A549 (cell line): ENCODE data around the gene MEGF8. TPM values are rescaled to one million over a fixed set of nuclear protein-coding genes. Genes with fewer than 3 reads are reported as not detected.
A peak's percentile ranks its signal among the peaks of the same experiment; 100 is the strongest.

Experiments used
- ATAC-seq, 2 experiments: fragments of 200-7000 bp in 1 of 2; fragments of >200 bp in 1 of 2; cut with Nextera tagmentation in 1 of 2; cut with Tn5 transposase in 1 of 2; 3 replicates each; pipeline versions ENCODE4 v1.8.0 to v1.9.1; 2018 to 2020; ENCODE audit warnings: mild to moderate bottlenecking in 1 of 2, moderate library complexity in 1 of 2
- CTCF ChIA-PET: fragments of 300-600 bp; sonication (Branson Sonifier 250); formaldehyde crosslinking; extraction: SDS; loops from one replicate; lab custom pipeline; 2021; ENCODE audit warnings: antibody characterized with exemption, inconsistent platforms; lab: Yijun Ruan, JAX
- POLR2A ChIA-PET: fragments of 350-600 bp; formaldehyde crosslinking; extraction: SDS; loops from one replicate; lab custom pipeline; 2021; ENCODE audit warnings: antibody characterized with exemption, inconsistent platforms; lab: Yijun Ruan, JAX
- DNase-seq, 2 experiments: peaks; one replicate each; pipeline versions ENCODE4 v3.0.0 to v3.0.0-alpha.2; 2011 to 2016; ENCODE audit warnings: low read depth in 1 of 2, low spot score in 1 of 2
- FAIRE-seq: peaks from 2 replicates; lab custom pipeline; 2011; peaks lifted over from hg19 to GRCh38; lab: Jason Lieb, UNC
- H3K27ac ChIP-seq, 2 experiments: fragments of >200 bp; sonication (Bioruptor Twin); formaldehyde crosslinking; 3 replicates each; pipeline ENCODE4 v1.5.1; 2016 to 2017
- H3K4me1 ChIP-seq: fragments of >200 bp; sonication (Bioruptor Twin); formaldehyde crosslinking; 3 replicates; pipeline ENCODE4 v1.6.1; 2016
- H3K4me2 ChIP-seq: fragments of >200 bp; sonication (Bioruptor Twin); formaldehyde crosslinking; 3 replicates; pipeline ENCODE4 v1.6.1; 2016
- H3K4me3 ChIP-seq: fragments of >200 bp; sonication (Bioruptor Twin); formaldehyde crosslinking; 3 replicates; pipeline ENCODE4 v1.5.1; 2016
- H3K9me3 ChIP-seq: fragments of >200 bp; sonication (Bioruptor Twin); formaldehyde crosslinking; 3 replicates; pipeline ENCODE4 v1.6.1; 2016
- CHD2 ChIP-seq: fragments of 150-350 bp; IDR thresholded peaks from 2 replicates; pipeline ENCODE4 v1.6.1; 2014; ENCODE audit warnings: low read length; ENCODE audit not compliant: partially characterized antibody
- CHD4 ChIP-seq: fragments of 200-600 bp; sonication (generic); IDR thresholded peaks from 2 replicates; pipeline ENCODE4 v1.6.1; 2016; ENCODE audit warnings: antibody characterized with exemption, mild to moderate bottlenecking, borderline replicate concordance
- FOXS1 ChIP-seq: fragments of 250-450 bp; sonication (Bioruptor Pico); IDR thresholded peaks from 2 replicates; pipeline ENCODE4 v1.5.0; 2020; ENCODE audit warnings: mild to moderate bottlenecking, moderate library complexity
- GATA3 ChIP-seq: IDR thresholded peaks from 2 replicates; pipeline ENCODE4 v1.6.1; 2012; ENCODE audit warnings: borderline replicate concordance
- HOXB13 ChIP-seq: fragments of 250-450 bp; sonication (Bioruptor Pico); IDR thresholded peaks from 2 replicates; pipeline ENCODE4 v1.5.0; 2020; ENCODE audit warnings: low read depth, mild to moderate bottlenecking, moderate library complexity
- HOXB5 ChIP-seq: fragments of 250-450 bp; sonication (Bioruptor Pico); IDR thresholded peaks from 2 replicates; pipeline ENCODE4 v1.5.0; 2020; ENCODE audit warnings: mild to moderate bottlenecking, moderate library complexity
- MAFK ChIP-seq: fragments of 450-650 bp; IDR thresholded peaks from 2 replicates; pipeline ENCODE4 v1.6.1; 2014; ENCODE audit not compliant: partially characterized antibody
- NR3C1 ChIP-seq: fragments of >200 bp; sonication (Bioruptor Twin); formaldehyde crosslinking; IDR thresholded peaks from 3 replicates; pipeline ENCODE4 v1.6.1; 2017
- PHF8 ChIP-seq: fragments of 200-600 bp; sonication (generic); IDR thresholded peaks from 2 replicates; pipeline ENCODE4 v1.6.1; 2016; ENCODE audit warnings: low read depth, mild to moderate bottlenecking, antibody characterized with exemption, moderate library complexity, borderline replicate concordance
- RCOR1 ChIP-seq: fragments of 150-350 bp; IDR thresholded peaks from 2 replicates; pipeline ENCODE4 v1.6.1; 2014; ENCODE audit warnings: antibody characterized with exemption, low read length, low read depth
- RFX5 ChIP-seq: fragments of 450-650 bp; IDR thresholded peaks from 2 replicates; pipeline ENCODE4 v1.7.1; 2014; ENCODE audit warnings: antibody characterized with exemption, mild to moderate bottlenecking, moderate library complexity
- SMC3 ChIP-seq: fragments of >200 bp; sonication (Bioruptor Twin); formaldehyde crosslinking; IDR thresholded peaks from 3 replicates; pipeline ENCODE4 v1.6.1; 2018; ENCODE audit warnings: inconsistent platforms
- ZC3H11A ChIP-seq: fragments of 450-650 bp; IDR thresholded peaks from 2 replicates; pipeline ENCODE4 v1.6.1; 2014; ENCODE audit warnings: antibody characterized with exemption, mild to moderate bottlenecking
- ZFP36 ChIP-seq: fragments of 450-650 bp; IDR thresholded peaks from 2 replicates; pipeline ENCODE4 v1.6.1; 2014; ENCODE audit warnings: borderline replicate concordance; ENCODE audit not compliant: partially characterized antibody
- ZNF302 ChIP-seq: fragments of 250-450 bp; sonication (Bioruptor Pico); IDR thresholded peaks from 2 replicates; pipeline ENCODE4 v1.9.0; 2021; ENCODE audit warnings: inconsistent platforms, mild to moderate bottlenecking, moderate library complexity
- ZSCAN20 ChIP-seq: fragments of 250-450 bp; sonication (Bioruptor Pico); IDR thresholded peaks from 2 replicates; pipeline ENCODE4 v1.8.0; 2022; ENCODE audit warnings: mild to moderate bottlenecking, moderate library complexity
- WGBS: methylation state at CpG from one replicate; pipeline ENCODE4 v1.1.6; 2017; ENCODE audit errors: missing lambda C conversion rate; 5-methylcytosine and 5-hydroxymethylcytosine counted together
- polyA plus RNA-seq, 4 experiments: library from polyadenylated mRNA; depleted of rRNA in 3 of 4; stranded (reverse); fragments of >200 nt; fragmentation: RNase III in 1 of 4; extraction: RNeasy Plus Mini Kit Qiagen cat#74134 plus additional on column Dnase treatment in 1 of 4; gene quantifications; 2 replicates in 3 of 4; 3 replicates in 1 of 4; pipeline ENCODE4 v1.2.3, GENCODE V29; 2011 to 2017
- TF ChIP-seq, protein P1 (sequence below): fragments of >200 bp; sonication (Bioruptor Twin); formaldehyde crosslinking; IDR thresholded peaks from 2 replicates; pipeline ENCODE4 v1.6.1; 2016
- TF ChIP-seq, protein P2 (sequence below): fragments of 450-650 bp; IDR thresholded peaks from 2 replicates; pipeline ENCODE4 v1.6.1; 2014; ENCODE audit warnings: antibody characterized with exemption
- TF ChIP-seq, protein P3 (sequence below): fragments of 200-600 bp; sonication (generic); IDR thresholded peaks from 2 replicates; pipeline ENCODE4 v1.6.1; 2016; ENCODE audit warnings: antibody characterized with exemption, mild to moderate bottlenecking, moderate library complexity

The MEGF8 gene
- polyA plus RNA-seq, 2 of the 4 experiments (the other 2 are of a cell fraction), result 10.4 to 27.2 TPM

DNA sequence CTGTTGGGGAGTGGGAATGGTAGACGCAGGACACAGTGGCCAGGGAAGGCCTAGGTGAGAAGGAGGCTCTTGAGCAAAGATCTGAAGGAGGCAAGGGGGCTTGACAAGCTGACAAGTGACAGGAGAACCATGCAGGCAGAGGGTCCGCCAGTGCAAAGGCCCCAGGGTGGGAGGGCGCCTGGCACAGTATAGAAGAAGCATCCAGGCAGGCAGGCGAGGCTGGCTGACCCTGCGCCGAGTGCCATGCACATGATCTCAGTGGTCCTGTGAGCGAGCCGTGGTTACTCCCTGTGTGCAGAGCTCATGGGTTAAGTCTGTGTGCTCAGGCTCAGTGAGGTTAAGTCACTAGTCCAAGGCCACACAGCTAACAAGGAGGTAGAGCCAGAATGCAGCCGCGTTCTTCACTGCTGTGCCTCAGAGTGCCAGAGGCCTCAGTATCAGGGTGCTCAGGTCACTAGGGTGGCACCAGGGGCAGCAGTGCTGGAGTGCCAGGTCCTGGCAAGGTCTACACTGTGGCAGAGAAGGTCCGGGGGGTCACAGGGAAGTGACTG is 49.5 kb downstream of the MEGF8 start:
- CTCF ChIA-PET, result interaction anchor here (0.7 to 1.2 kb wide), 2 partner anchors 24 to 32 kb away, joined by 3 read pairs; no protein-coding TSS in a partner anchor
- POLR2A ChIA-PET, result interaction anchor here (0.6 kb wide), 1 partner anchor 23 kb away, joined by 3 read pairs; no protein-coding TSS in a partner anchor
- WGBS, result 90% methylated on average over 11 of the region's 11 CpGs
- DNase-seq (no peak), ATAC-seq (peak in 1 of 2 experiments; percentile 25; a peak in 1 of 6 replicates), FAIRE-seq (no peak)
- H3K4me3 ChIP-seq, result no peak overlapping the region
- TF ChIP-seq FOXS1 (no peak), ZFP36 (peak; percentile 33)
- TF ChIP-seq, protein P1, sequence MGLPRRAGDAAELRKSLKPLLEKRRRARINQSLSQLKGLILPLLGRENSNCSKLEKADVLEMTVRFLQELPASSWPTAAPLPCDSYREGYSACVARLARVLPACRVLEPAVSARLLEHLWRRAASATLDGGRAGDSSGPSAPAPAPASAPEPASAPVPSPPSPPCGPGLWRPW, result no peak
- H3K4me1 ChIP-seq, result no peaks in the 10 kb centered on the region
- no peak overlapping the region for H3K27ac ChIP-seq
- H3K4me2 ChIP-seq, result no peak overlapping the region
- no peaks in the 10 kb centered on the region for H3K9me3 ChIP-seq

- FAIRE-seq (no peak), ATAC-seq (no peak), DNase-seq (no peak)
- Histone ChIP-seq H3K4me3 (no peak overlapping the region), H3K27ac (no peak overlapping the region), H3K4me2 (no peak overlapping the region), H3K4me1 (no peaks in the 10 kb centered on the region), H3K9me3 (no peaks in the 10 kb centered on the region)
- CTCF ChIA-PET, result interaction anchor here (1.0 to 3.7 kb wide), 3 partner anchors 11 to 33 kb away, joined by 3 to 20 read pairs (median 3); no protein-coding TSS in a partner anchor
- POLR2A ChIA-PET, result interaction anchor here (0.6 kb wide), 1 partner anchor 23 kb away, joined by 3 read pairs; no protein-coding TSS in a partner anchor
- WGBS, result 94% methylated on average over 54 of the region's 54 CpGs
- no peak for TF ChIP-seq NR3C1
- TF ChIP-seq, protein P2, sequence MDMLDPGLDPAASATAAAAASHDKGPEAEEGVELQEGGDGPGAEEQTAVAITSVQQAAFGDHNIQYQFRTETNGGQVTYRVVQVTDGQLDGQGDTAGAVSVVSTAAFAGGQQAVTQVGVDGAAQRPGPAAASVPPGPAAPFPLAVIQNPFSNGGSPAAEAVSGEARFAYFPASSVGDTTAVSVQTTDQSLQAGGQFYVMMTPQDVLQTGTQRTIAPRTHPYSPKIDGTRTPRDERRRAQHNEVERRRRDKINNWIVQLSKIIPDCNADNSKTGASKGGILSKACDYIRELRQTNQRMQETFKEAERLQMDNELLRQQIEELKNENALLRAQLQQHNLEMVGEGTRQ, result no peak
- TF ChIP-seq, all 56 proteins: peak for 0
Measured at GRCh38 chr19:42375415-42376176, 50.2 kb downstream of the MEGF8 start.

DNA sequence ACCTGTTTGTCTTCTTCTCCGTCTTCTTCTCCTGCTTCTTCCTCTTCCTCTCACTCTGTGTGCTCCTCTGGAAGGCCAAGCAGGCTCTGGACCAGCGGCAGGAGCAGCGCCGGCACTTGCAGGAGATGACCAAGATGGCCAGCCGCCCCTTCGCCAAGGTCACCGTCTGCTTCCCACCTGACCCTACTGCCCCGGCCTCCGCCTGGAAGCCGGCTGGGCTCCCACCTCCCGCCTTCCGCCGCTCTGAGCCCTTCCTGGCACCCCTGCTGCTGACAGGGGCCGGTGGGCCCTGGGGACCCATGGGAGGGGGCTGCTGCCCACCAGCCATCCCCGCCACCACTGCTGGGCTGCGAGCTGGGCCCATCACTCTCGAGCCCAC is 50.7 kb downstream of the MEGF8 start:
- Histone ChIP-seq H3K9me3 (no peaks in the 10 kb centered on the region), H3K27ac (no peak overlapping the region), H3K4me2 (no peak overlapping the region), H3K4me1 (no peaks in the 10 kb centered on the region), H3K4me3 (no peak overlapping the region)
- ChIA-PET CTCF (interaction anchor here (0.9 to 14.1 kb wide), 4 partner anchors 12 to 31 kb away, joined by 3 to 288 read pairs (median 12); no protein-coding TSS in a partner anchor), POLR2A (interaction anchor here (0.9 kb wide), 1 partner anchor 21 kb away, joined by 4 read pairs; no protein-coding TSS in a partner anchor)
- no peak for DNase-seq
- WGBS, result 92% methylated on average over 17 of the region's 17 CpGs
- ATAC-seq, result no peak
- FAIRE-seq, result no peak
- TF ChIP-seq HOXB5 (CRISPR knock-in tag) (no peak), FOXS1 (no peak), PHF8 (no peak), RCOR1 (no peak), CHD2 (no peak), ZSCAN20 (CRISPR knock-in tag) (no peak), HOXB13 (CRISPR knock-in tag) (no peak), ZNF302 (no peak), ZC3H11A (no peak), GATA3 (no peak), CHD4 (no peak), MAFK (no peak), RFX5 (no peak), SMC3 (no peak)
- TF ChIP-seq, protein P1, result no peak
- TF ChIP-seq, protein P3, sequence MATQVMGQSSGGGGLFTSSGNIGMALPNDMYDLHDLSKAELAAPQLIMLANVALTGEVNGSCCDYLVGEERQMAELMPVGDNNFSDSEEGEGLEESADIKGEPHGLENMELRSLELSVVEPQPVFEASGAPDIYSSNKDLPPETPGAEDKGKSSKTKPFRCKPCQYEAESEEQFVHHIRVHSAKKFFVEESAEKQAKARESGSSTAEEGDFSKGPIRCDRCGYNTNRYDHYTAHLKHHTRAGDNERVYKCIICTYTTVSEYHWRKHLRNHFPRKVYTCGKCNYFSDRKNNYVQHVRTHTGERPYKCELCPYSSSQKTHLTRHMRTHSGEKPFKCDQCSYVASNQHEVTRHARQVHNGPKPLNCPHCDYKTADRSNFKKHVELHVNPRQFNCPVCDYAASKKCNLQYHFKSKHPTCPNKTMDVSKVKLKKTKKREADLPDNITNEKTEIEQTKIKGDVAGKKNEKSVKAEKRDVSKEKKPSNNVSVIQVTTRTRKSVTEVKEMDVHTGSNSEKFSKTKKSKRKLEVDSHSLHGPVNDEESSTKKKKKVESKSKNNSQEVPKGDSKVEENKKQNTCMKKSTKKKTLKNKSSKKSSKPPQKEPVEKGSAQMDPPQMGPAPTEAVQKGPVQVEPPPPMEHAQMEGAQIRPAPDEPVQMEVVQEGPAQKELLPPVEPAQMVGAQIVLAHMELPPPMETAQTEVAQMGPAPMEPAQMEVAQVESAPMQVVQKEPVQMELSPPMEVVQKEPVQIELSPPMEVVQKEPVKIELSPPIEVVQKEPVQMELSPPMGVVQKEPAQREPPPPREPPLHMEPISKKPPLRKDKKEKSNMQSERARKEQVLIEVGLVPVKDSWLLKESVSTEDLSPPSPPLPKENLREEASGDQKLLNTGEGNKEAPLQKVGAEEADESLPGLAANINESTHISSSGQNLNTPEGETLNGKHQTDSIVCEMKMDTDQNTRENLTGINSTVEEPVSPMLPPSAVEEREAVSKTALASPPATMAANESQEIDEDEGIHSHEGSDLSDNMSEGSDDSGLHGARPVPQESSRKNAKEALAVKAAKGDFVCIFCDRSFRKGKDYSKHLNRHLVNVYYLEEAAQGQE, result no peak
- TF ChIP-seq, all 56 proteins: peak for 0
